Activated naive CD4-positive, alpha-beta T cell (primary cell): ENCODE data around the gene USP17L28.
A peak's percentile ranks its signal among the peaks of the same experiment; 100 is the strongest.
"Not testable (repeated sequence)": the region's sequence is repeated elsewhere in the genome, so short reads cannot be mapped to it uniquely, and the experiment has no call there.

Experiments
- DNase-seq, 4 experiments: peaks; one replicate each; lab custom pipeline; 2025; lab: John Stamatoyannopoulos, UW

Gene USP17L28, protein sequence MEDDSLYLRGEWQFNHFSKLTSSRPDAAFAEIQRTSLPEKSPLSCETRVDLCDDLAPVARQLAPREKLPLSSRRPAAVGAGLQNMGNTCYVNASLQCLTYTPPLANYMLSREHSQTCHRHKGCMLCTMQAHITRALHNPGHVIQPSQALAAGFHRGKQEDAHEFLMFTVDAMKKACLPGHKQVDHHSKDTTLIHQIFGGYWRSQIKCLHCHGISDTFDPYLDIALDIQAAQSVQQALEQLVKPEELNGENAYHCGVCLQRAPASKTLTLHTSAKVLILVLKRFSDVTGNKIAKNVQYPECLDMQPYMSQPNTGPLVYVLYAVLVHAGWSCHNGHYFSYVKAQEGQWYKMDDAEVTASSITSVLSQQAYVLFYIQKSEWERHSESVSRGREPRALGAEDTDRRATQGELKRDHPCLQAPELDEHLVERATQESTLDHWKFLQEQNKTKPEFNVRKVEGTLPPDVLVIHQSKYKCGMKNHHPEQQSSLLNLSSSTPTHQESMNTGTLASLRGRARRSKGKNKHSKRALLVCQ

DNA sequence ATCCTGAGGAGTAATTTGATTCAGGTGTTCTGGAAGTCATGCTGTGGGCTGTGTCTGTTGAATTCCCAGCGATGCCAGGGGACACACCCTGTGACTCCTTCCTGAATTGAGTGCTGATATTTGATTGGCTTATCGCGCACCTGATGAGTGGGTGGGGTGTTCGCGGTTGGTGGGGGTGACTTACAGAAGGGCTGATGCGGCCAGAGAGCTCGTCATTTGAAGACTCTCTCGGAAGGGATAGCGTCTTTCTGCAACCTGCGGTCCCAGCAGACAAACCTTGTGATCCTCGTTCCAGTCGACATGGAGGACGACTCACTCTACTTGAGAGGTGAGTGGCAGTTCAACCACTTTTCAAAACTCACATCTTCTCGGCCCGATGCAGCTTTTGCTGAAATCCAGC lies at the start of gene USP17L28:
TSS of gene USP17L28 (plus strand) at position 301 of the 400 bp plus-strand sequence. CDS start at position 301, 0 bp downstream.
- DNase-seq = not testable (repeated sequence)

DNA sequence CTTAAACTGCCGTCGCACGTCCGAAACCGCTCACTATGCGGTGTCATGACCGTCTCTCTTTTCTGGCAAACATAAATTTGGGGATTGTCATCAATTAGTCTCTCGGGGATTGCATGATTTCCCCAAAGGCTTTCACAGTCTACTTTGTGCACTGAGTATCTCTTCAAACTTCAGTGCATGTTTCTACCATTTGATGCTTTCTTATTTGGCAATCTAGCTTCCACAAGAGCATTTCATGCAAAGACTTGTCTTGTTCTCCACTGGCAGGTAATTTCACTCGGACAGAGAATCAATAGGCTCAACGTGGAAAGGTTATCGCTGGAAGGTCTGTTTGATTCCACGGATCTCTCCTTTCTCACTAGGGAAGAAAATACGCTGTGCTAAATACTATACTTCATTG lies 24.5 kb upstream of the USP17L28 start:
- not testable (repeated sequence) for DNase-seq

DNA sequence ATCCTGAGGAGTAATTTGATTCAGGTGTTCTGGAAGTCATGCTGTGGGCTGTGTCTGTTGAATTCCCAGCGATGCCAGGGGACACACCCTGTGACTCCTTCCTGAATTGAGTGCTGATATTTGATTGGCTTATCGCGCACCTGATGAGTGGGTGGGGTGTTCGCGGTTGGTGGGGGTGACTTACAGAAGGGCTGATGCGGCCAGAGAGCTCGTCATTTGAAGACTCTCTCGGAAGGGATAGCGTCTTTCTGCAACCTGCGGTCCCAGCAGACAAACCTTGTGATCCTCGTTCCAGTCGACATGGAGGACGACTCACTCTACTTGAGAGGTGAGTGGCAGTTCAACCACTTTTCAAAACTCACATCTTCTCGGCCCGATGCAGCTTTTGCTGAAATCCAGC lies 23.8 kb upstream of the USP17L28 start, which contains the start of gene USP17L24:
TSS of gene USP17L24 (plus strand) at position 301 of the 400 bp plus-strand sequence. CDS start at position 301, 0 bp downstream.
- DNase-seq = not testable (repeated sequence)

DNA sequence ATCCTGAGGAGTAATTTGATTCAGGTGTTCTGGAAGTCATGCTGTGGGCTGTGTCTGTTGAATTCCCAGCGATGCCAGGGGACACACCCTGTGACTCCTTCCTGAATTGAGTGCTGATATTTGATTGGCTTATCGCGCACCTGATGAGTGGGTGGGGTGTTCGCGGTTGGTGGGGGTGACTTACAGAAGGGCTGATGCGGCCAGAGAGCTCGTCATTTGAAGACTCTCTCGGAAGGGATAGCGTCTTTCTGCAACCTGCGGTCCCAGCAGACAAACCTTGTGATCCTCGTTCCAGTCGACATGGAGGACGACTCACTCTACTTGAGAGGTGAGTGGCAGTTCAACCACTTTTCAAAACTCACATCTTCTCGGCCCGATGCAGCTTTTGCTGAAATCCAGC lies 19.1 kb upstream of the USP17L28 start, which contains the start of gene USP17L25:
TSS of gene USP17L25 (plus strand) at position 301 of the 400 bp plus-strand sequence. CDS start at position 301, 0 bp downstream.
- not testable (repeated sequence) for DNase-seq

DNA sequence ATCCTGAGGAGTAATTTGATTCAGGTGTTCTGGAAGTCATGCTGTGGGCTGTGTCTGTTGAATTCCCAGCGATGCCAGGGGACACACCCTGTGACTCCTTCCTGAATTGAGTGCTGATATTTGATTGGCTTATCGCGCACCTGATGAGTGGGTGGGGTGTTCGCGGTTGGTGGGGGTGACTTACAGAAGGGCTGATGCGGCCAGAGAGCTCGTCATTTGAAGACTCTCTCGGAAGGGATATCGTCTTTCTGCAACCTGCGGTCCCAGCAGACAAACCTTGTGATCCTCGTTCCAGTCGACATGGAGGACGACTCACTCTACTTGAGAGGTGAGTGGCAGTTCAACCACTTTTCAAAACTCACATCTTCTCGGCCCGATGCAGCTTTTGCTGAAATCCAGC lies 14.3 kb upstream of the USP17L28 start, which contains the start of gene USP17L26:
TSS of gene USP17L26 (plus strand) at position 301 of the 400 bp plus-strand sequence. CDS start at position 301, 0 bp downstream.
- not testable (repeated sequence) for DNase-seq

DNA sequence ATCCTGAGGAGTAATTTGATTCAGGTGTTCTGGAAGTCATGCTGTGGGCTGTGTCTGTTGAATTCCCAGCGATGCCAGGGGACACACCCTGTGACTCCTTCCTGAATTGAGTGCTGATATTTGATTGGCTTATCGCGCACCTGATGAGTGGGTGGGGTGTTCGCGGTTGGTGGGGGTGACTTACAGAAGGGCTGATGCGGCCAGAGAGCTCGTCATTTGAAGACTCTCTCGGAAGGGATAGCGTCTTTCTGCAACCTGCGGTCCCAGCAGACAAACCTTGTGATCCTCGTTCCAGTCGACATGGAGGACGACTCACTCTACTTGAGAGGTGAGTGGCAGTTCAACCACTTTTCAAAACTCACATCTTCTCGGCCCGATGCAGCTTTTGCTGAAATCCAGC lies 9.6 kb upstream of the USP17L28 start, which contains the start of gene USP17L5:
TSS of gene USP17L5 (plus strand) at position 301 of the 400 bp plus-strand sequence. CDS start at position 301, 0 bp downstream.
- DNase-seq = not testable (repeated sequence)

DNA sequence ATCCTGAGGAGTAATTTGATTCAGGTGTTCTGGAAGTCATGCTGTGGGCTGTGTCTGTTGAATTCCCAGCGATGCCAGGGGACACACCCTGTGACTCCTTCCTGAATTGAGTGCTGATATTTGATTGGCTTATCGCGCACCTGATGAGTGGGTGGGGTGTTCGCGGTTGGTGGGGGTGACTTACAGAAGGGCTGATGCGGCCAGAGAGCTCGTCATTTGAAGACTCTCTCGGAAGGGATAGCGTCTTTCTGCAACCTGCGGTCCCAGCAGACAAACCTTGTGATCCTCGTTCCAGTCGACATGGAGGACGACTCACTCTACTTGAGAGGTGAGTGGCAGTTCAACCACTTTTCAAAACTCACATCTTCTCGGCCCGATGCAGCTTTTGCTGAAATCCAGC lies 4.8 kb upstream of the USP17L28 start, which contains the start of gene USP17L27:
TSS of gene USP17L27 (plus strand) at position 301 of the 400 bp plus-strand sequence. CDS start at position 301, 0 bp downstream.
- not testable (repeated sequence) for DNase-seq

DNA sequence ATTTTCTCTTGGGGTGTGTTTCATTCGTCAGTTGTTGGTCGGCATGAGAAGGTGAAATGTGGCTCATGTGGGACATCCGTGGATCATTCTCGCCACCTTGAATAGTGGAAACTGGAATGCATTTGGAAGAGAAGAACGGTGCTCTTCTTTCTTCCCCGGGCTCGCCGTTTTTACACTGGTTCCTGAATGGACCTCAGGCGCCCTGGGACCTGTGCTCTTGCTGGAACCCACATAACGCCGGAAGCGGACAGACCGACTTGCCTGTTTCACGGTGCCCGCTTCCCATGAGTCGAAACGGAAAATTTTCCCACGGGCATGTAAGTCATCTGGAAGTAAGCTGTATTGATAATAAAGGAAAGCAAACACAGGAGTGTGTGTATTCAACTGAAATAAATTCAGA lies 2.2 kb downstream of the USP17L28 start:
- not testable (repeated sequence) for DNase-seq

DNA sequence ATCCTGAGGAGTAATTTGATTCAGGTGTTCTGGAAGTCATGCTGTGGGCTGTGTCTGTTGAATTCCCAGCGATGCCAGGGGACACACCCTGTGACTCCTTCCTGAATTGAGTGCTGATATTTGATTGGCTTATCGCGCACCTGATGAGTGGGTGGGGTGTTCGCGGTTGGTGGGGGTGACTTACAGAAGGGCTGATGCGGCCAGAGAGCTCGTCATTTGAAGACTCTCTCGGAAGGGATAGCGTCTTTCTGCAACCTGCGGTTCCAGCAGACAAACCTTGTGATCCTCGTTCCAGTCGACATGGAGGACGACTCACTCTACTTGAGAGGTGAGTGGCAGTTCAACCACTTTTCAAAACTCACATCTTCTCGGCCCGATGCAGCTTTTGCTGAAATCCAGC lies 4.6 kb downstream of the USP17L28 start, which contains the start of gene USP17L29:
TSS of gene USP17L29 (plus strand) at position 301 of the 400 bp plus-strand sequence. CDS start at position 301, 0 bp downstream.
- not testable (repeated sequence) for DNase-seq

DNA sequence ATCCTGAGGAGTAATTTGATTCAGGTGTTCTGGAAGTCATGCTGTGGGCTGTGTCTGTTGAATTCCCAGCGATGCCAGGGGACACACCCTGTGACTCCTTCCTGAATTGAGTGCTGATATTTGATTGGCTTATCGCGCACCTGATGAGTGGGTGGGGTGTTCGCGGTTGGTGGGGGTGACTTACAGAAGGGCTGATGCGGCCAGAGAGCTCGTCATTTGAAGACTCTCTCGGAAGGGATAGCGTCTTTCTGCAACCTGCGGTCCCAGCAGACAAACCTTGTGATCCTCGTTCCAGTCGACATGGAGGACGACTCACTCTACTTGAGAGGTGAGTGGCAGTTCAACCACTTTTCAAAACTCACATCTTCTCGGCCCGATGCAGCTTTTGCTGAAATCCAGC lies 14.1 kb downstream of the USP17L28 start, which contains the start of gene USP17L30:
TSS of gene USP17L30 (plus strand) at position 301 of the 400 bp plus-strand sequence. CDS start at position 301, 0 bp downstream.
- DNase-seq = not testable (repeated sequence)

DNA sequence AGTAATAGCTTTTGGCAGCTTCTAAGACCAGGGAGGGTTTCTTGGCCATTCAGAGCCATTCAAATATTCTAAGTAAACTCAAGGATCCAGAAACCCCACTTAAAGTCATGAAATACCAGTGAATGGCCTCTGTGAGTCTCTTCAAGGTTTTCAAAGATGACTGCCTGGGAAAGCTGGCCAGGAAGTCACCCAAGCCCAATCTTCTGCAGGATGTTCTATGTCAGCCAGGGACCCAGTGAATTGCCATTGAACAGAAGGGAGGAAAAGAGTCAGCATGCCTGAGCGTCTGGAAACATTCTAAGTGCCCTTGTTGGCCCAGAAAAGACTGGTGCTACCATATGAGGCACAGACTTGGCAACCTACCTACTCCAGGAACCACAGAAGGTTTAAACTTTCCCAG lies 31.2 kb downstream of the USP17L28 start:
- not testable (repeated sequence) for DNase-seq

DNA sequence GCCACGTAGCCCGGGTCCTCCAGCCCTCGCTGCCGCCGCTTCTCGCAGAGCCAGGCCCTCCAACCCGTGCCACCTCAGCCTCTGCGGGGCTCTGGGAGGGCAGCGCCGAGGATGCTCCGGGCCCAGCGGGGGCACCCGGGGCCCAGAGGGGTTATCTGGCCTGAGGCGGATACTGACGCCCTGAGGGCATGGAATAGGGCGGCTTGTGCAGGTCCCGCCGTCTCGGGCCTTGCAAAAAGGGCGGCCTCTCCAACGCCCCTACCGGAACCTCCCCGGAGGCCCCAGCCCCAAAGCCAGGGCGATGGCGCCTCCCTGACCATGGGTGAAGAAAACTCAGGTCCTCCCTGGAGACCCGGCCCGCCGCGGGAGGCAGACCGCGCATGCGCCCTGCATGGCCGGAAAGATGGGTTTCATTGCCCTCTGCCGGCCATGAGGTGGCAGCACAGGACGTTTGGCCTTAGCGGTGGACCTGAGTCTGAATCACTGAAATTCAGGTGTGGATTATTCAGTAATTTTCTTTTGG lies 32.4 kb downstream of the USP17L28 start:
- peak in 1 of 4 experiments; percentile 33 for DNase-seq

DNA sequence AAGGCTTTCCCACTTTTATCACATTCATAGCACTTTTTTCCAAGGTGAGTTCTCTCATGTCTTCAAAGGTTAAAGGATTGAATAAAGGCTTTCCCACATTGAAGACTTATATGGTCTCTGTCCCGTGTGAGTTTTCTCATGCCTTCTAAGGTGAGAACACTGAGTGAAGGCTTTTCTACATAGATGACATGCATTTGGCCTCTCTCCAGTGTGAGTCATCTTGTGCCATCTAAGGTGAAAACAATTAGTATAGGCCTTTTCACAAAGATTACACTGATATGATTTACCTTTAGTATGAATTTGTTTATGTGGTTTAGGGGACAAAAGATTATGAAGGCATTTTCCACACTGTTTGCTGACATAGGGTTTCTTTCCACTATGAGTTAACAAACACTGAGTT lies 35.4 kb downstream of the USP17L28 start:
- DNase-seq = no peak

DNA sequence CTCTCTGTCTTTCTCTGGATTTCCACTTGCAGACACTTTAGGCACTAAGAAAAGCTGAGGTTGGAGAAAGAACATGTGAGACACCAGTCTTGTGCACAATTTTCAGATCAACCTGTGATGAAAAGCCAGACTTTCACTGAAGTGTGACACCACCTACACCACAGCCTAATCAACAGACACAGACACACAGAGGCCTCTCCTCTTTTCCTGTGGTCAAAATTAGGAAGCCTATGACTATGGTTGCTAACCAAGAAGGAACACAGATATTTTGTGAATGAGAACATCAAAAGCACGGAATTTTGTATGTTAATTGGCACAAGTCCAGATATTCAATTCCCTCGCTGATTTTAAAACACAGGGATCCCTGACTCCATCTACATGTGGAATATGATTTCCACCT lies 40.3 kb downstream of the USP17L28 start:
- not testable (repeated sequence) for DNase-seq
